Measurements from ENCODE around the gene ADAMTSL1. TPM values are rescaled to one million over a fixed set of nuclear protein-coding genes. Genes with fewer than 3 reads are reported as not detected.

The ADAMTSL1 gene
- total RNA-seq, 1 experiment from 2014 or later, result 1.2 TPM

DNA sequence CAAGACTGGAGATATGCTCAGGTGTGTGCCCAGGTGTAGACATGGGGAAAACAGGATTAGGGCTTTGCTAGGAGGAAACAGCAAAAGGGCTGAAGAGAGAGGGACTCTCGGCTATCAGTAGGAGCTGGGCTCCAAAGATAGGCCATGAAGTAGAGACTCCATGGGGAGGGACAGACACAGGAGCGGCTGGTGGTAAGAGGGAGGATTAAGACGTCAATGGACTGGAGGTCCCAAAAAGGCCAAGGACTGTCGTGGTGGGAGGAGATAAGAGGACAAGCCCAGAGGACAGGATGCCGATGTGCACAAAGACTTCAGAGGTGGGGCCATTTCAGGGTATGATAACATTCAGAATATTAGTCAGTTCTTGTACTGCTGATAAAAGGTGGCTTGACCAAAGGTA is 466.0 kb downstream of the ADAMTSL1 start:
- H3K4me1 ChIP-seq (ENCODE audit: insufficient read depth, low read length), result no peaks in the 10 kb centered on the region
- no peaks in the 10 kb centered on the region for H3K79me2 ChIP-seq (ENCODE audit: insufficient read depth, low read length)

More for the DNA sequence above, 466.0 kb downstream of the ADAMTSL1 start:
- H3T11ph ChIP-seq (ENCODE audit: low read length), result no peak overlapping the region
- no peak overlapping the region for H2BK20ac ChIP-seq (ENCODE audit: low read depth, low read length, poor library complexity, severe bottlenecking)
- no peak overlapping the region for H4K5ac ChIP-seq (ENCODE audit: insufficient read length, low read depth, low read length)
- H2BK12ac ChIP-seq (ENCODE audit: insufficient read length, low read depth, low read length), result no peak overlapping the region
- H3K9me3 ChIP-seq (ENCODE audit: control insufficient read depth, low read depth, low read length), result no peaks in the 10 kb centered on the region
- no peak overlapping the region for H3K56ac ChIP-seq (ENCODE audit: insufficient read length, low read depth, low read length)
- no peak overlapping the region for H4K91ac ChIP-seq (ENCODE audit: insufficient read length, low read depth, low read length)
- Mint-ChIP-seq H3K9me3 (no peaks in the 10 kb centered on the region), H3K36me3 (ENCODE audit: insufficient read depth in 1 of 3, low read depth in 3 of 3) (no peaks in the 10 kb centered on the region), H3K27me3 (ENCODE audit: low read depth) (no peaks in the 10 kb centered on the region), H3K4me3 (no peak overlapping the region), H3K27ac (no peak overlapping the region), H3K4me1 (peaks cover 4 to 8% of the 10 kb centered on the region in 2 experiments; a peak in 3 of 4 replicates)
- no peak overlapping the region for H3K4me2 ChIP-seq (ENCODE audit: insufficient read depth, insufficient read length, low read length)
- H3K23me2 ChIP-seq (ENCODE audit: insufficient read length, low read depth, low read length, poor library complexity, severe bottlenecking), result no peaks in the 10 kb centered on the region
- no peaks in the 10 kb centered on the region for H4K20me1 ChIP-seq (ENCODE audit: control insufficient read depth, insufficient read depth, insufficient read length)
- H3K9ac ChIP-seq (ENCODE audit: extremely low read depth, insufficient read length, low read length), result no peak overlapping the region
- no peak overlapping the region for H2BK120ac ChIP-seq (ENCODE audit: low read depth, low read length, poor library complexity, severe bottlenecking)
- no peak overlapping the region for H3K18ac ChIP-seq (ENCODE audit: insufficient read length, low read depth, low read length)
- TF ChIP-seq, protein P1, sequence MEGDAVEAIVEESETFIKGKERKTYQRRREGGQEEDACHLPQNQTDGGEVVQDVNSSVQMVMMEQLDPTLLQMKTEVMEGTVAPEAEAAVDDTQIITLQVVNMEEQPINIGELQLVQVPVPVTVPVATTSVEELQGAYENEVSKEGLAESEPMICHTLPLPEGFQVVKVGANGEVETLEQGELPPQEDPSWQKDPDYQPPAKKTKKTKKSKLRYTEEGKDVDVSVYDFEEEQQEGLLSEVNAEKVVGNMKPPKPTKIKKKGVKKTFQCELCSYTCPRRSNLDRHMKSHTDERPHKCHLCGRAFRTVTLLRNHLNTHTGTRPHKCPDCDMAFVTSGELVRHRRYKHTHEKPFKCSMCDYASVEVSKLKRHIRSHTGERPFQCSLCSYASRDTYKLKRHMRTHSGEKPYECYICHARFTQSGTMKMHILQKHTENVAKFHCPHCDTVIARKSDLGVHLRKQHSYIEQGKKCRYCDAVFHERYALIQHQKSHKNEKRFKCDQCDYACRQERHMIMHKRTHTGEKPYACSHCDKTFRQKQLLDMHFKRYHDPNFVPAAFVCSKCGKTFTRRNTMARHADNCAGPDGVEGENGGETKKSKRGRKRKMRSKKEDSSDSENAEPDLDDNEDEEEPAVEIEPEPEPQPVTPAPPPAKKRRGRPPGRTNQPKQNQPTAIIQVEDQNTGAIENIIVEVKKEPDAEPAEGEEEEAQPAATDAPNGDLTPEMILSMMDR (conservative IDR thresholded peaks at IDR 0.05), result no peak
- H2AK5ac ChIP-seq (ENCODE audit: insufficient read length, low read length), result no peak overlapping the region
- no peak overlapping the region for H3K27ac ChIP-seq (ENCODE audit: insufficient read length, low read depth, low read length)
- no CpG with 5 or more reads among the region's 5 CpGs for WGBS (ENCODE audit: extremely low coverage, insufficient read length, low lambda C conversion rate)
- no peak overlapping the region for H3K4ac ChIP-seq (ENCODE audit: low read depth, low read length)
- no peaks in the 10 kb centered on the region for H3K79me1 ChIP-seq (ENCODE audit: insufficient read depth, low read depth, low read length, poor library complexity, severe bottlenecking)
- no peak overlapping the region for H3K23ac ChIP-seq (ENCODE audit: insufficient read length, low read depth, low read length)
- H2BK15ac ChIP-seq (ENCODE audit: low read depth, low read length), result no peak overlapping the region
- no peak for DNase-seq
- H2AFZ ChIP-seq (ENCODE audit: low read length), result no peak overlapping the region
- no peak overlapping the region for H2BK5ac ChIP-seq (ENCODE audit: insufficient read length, low read length)
- H3K14ac ChIP-seq (ENCODE audit: insufficient read depth, low read length), result no peak overlapping the region
- H3K27me3 ChIP-seq (ENCODE audit: insufficient read depth, low read length), result no peaks in the 10 kb centered on the region
- no peak overlapping the region for H4K8ac ChIP-seq (replicated peaks; ENCODE audit: insufficient read length, low read depth, low read length)

Measured in H9 (cell line).